Right renal pelvis (tissue), 4 donors: ENCODE data around the gene PSAP. TPM values are rescaled to one million over a fixed set of nuclear protein-coding genes. Genes with fewer than 3 reads are reported as not detected.
"Not testable (repeated sequence)": the region's sequence is repeated elsewhere in the genome, so short reads cannot be mapped to it uniquely, and the experiment has no call there.

Experiments used
- DNase-seq, 4 donors: peaks; one replicate each; pipeline ENCODE4 v3.0.0-alpha.2; 2013; ENCODE audit warnings: low read depth in 4 of 4, low spot score in 3 of 4, missing footprints in 1 of 4
- polyA plus RNA-seq, 4 donors: library from polyadenylated mRNA; unstranded; fragments of 120-200 nt; gene quantifications; one replicate each; pipeline ENCODE4 v1.2.1, GENCODE V29; 2013; ENCODE audit not compliant: insufficient read length in 4 of 4

Gene PSAP
- polyA plus RNA-seq, 4 donors = 825 to 912 (median 890) TPM

DNA sequence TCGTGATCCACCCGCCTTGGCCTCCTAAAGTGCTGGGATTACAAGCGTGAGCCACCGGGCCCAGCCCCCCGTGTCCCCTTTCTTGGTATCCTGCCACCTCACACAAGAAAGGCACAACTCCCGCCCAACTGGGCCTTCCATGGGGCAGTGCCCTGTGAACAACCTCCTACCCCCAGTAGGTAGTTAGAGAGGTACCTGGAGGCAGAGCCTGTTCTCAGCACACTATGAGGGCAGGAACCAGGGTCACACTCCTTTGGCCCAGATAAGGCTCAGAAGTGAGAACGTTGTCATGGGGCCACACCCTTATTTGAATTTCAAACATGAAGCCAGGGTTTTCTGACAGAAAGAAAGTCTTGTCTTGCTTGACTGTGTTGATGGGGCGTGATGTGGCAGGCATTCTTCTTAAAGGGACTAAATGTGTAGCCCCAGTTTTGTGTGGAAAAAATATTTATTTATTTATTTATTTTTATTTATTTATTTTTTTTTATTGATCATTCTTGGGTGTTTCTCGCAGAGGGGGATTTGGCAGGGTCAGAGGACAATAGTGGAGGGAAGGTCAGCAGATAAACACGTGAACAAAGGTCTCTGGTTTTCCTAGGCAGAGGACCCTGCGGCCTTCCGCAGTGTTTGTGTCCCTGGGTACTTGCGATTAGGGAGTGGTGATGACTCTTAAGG lies 23.8 kb upstream of the PSAP start:
- not testable (repeated sequence) for DNase-seq

DNA sequence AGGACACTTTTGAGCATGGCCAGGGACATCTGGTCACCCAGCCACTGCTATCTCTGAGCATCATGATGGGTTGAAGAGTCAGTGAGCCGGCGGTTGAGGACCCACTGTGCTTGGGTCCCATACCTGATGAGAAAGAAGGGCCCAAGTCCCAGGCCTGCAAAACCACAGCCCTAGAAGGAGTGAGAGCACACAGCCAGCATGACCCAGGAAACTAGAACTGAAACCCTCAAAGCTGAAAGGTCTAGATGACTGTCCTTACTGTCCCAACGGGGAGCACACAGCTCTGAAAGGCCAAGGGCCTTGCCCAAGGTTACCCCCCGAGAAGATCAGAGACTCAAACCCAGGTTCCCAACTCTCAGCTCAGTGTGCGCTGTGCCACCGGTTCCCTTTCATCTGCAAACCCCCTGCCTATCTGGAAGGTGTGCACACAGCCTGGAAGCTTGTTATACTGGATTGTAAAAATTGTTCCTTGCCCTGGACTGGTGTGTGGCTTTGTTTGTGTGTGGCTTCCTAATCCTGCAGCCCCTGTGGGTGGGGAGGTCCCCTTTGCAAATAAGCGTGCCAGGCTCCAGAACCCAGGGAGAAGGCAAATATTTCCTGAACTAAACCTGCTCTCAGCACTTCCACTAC lies 22.6 kb upstream of the PSAP start:
- DNase-seq = no peak

DNA sequence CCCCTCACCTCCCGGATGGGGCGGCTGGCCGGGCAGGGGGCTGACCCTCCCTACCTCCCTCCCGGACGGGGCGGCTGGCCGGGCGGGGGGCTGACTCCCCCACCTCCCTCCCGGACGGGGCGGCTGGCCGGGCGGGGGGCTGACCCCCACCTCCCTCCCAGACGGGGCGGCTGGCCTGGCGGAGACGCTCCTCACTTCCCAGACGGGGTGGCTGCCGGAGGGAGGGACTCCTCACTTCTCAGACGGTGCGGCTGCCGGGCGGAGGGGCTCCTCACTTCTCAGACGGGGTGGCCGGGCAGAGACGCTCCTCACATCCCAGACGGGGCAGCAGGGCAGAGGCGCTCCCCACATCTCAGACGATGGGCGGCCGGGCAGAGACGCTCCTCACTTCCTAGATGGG lies 18.6 kb upstream of the PSAP start:
- not testable (repeated sequence) for DNase-seq

DNA sequence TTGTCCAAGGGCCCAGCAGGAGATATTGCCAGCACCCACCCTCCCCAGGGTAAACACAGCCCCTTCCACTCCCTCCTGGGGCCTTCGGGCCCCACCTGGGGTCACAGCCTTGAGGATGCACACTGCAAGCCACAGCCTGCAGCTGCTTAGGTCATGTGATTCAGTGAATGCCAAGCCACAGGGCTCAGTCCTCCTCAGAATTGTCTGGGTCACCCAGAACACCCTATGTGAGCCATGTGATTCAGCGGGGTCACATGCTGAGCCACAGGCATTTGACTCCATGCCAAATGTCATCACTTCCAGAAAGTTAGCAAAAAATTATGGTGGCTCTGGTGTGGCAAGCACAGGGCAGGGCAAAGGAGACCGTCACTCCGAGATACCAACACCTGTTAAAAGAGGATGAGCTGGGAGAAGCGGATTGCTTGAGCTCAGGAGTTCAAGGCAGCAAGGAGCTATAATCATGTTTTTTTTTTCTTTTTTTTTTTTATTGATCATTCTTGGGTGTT lies 17.2 kb upstream of the PSAP start:
- DNase-seq = no peak

DNA sequence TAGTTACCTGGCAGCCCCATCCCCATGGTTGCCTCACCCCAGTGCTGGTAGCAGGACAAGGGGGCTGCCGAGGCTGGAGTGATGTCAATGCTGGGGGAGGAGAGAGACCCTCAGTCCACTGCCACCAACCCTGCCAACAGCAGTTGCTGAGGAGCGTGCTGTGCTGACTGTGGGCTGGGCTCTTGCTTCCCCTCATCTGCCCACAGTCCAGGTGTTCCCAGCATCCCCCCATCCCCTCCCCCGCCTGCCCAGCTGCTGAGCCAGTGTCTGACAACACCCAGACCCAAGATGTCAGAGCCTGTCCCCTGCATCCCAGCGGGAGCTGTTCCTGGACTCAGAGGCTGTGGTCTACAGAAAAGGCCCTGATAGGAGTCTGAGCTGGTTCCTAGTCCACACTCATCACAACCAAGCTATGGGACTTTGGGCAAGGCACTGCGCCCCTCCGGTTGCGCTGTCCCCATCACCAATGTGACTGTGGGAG lies 14.6 kb upstream of the PSAP start:
- DNase-seq = no peak

DNA sequence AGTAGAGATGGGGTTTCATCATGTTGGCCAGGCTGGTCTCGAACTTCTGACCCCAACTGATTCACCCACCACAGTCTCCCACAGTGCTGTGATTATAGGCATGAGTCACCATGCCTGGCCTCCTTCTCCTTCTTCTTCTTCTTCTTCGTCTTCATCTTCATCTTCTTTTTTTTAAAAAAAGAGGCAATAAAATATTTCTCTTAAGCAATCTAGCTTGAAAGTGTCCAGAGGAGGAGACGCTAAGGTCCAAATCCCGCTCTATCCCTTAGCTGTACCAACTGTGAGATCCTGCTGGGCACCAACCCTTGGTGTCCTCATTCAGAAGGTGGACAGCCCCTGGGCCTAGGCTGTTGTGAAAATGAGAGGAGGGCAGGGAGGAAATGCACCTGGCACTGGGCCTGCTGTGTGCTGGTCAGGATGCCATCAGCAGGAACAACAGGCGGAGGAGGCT lies 13.9 kb upstream of the PSAP start:
- DNase-seq = no peak

DNA sequence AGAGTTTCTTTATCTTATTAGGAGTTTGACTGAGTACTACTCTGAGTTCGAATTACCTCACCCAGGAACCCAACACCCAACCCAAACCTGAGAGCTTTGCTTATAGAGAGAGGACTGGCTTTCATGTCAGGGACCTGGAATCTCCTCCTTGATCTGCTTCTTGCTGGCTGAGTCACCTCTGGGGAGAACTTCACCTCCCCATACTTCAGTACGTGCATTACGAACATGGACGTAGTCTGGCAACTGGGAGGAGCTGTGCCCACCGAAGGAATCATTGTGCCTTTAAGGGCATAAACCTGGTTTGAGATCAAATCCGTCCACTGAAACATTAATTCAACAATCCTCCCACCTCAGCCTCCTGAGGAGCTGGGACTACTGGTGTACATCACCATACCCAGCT lies 12.2 kb upstream of the PSAP start:
- DNase-seq = no peak

DNA sequence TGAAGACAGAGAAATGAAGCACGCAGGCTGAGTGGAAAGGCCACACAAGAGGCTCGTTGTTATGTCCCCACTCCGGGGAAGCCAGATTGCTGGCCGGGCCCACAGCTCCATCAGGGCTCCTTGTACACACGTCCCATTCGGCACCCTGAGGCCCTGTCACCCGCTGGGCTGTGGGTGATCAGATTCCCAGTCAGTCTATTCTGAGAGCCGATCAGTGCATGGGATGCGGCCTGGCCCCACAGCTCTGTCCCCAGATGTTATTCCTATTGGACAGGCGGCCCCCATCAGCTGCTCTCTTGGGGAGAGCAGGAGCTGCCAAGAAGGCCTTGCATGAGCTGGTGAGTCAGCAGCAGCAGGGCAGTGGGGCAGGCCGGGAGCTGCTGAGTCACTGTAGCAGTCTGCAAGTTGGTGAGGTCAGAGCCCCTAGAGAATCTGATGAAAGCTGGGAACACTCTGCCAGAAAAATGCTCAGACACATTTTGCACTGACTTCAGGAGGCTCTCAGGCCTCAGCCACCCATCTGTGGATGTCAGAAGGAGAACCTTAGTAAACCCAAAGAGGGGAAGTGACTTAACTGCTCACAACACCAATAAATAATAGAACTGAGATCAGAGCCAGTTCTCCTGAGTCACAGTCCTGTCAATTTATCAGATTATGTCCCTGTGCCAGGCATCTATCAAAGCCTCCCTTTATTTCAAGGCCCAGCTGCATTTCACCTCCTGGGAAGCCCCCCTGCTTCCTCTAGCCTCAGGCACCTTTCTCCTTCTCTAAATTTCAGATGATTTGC lies 9.4 kb upstream of the PSAP start:
- DNase-seq = peak in 1 of 4 donors; percentile 54

DNA sequence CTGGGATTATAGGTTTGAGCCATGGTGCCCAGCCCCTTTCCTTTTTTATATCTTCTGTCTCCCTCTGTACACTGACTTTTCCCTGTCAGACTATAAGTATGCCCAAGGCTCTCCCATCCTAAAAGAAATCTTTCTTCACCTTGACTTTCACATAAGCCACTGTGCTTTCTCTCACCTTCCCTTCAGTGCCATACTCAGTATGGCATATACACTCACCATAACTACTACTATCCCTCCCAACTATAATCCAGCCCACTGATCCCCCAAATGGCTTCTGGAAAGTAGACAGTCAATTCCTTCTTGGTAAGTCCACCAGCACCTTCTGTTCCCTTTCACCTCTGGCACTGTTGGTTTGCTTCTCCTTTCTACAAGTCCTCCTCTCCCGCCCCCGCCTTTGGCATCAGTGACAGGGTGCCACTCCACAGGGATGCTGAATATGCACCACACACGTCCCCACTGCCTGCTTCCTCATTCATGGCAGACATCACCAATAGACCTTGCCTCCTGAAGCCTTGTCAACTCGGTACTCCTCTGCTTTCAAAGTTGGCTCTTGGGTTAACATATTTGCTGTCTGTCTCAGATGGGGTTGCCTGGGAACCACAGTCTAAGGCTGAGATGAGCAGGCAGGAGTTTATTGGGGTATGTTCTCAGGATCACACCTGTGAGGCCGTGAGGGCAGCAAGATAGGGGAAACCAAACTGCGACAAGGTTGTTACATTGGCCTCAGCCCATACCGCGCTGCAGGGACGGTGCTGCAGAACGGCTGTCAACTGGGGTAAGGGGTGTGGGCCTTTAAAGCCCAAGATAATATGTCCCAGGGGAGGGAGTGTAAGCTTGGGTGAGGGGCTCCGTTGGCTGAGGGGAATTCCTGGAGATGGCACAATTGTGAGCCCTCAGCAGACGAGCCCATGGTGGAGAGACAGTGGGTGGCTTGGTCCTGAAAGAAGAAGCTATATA lies 7.2 kb upstream of the PSAP start:
- DNase-seq = no peak

DNA sequence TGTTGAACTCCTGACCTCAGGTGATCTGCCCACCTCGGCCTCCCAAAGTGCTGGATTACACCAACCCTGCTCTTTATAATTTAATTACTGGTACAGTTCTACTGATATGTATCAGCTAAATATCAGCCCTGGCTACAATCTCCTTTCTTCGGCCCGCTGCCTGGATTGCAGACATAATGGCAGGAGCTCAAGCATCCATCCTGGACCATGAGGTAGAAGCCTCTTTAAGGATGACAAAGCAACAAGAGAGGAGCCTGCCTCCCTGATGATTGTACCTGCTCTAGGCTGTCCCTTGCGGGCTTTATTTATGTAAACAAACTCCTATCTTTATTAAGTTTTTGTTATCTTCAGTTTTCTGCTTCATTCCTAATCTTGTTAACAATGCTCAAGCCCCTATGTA lies 5.6 kb upstream of the PSAP start:
- no peak for DNase-seq

DNA sequence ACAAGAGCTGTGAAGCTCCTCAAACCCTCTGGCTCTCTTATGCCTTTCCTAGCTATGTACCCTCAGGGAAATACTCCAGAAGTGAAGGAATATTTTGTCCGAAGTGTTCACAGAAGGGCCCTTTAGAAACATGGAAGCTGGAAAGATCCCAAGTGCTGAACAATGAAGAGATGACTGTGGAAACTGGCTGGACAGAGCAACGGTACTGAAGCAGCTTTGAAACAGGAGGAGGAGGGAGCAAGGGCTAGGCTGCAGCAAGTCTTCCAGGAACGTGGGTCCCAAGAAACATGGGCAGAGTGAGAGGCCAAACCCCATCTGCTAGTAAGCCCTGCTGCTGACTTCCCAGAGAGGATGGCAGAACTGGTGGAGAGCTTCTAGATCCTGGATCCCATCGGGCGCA lies 3.0 kb upstream of the PSAP start:
- no peak for DNase-seq

DNA sequence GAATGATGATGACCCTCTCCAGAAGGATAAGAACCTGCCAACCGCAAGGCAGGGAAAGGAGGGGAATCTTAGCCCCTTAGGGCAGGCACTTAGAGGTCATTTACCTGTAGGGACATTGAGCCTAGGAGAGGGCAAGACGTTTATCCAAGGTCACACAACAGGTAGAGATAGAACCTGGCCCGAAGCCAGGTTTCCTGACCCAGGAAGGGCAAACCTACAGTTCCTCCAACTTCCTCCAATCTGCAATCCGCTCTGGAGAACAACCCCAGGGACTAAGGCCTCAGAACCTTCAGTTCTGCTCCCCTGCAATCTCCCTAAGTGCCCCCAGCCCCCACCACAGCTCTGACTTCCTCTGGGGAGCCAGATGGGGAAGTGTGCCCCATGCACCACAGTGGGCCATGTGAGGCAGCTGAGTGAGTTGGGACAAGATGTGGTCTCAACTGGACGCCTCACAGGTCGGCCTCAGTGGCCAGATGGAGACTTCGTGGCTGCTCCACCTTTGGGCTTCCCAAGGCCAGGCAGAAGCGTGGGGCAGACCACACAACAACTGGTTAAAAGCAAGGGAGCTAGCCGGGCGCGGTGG lies 1.4 kb upstream of the PSAP start:
- no peak for DNase-seq

DNA sequence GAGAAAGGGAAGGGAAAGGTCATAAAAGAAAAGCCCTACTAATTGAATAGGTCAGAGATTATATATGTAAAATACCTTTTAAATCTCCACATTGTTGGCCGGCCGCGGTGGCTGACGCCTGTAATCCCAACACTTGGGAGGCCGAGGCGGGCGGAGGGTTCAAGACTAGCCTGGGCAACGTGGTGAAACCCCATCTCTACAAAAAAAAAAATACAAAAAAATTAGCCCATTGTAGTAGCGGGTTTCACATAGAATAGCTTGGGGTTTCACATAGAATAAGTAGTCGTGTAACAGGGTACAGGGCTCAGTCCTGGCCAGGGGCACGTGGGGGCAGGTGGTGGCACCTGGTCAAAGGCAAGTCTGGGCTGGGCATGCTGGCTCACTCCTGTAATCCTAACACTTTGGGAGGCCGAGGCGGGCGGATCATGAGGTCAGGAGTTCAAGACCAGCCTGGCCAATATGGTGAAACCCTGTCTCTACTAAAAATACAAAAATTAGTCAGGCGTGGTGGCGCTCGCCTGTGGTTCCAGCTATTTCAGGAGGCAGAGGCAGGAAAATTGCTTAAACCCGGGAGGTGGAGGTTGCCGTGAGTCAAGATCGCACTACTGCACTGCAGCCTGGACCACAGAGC lies 529 bp upstream of the PSAP start:
- DNase-seq = not testable (repeated sequence)

DNA sequence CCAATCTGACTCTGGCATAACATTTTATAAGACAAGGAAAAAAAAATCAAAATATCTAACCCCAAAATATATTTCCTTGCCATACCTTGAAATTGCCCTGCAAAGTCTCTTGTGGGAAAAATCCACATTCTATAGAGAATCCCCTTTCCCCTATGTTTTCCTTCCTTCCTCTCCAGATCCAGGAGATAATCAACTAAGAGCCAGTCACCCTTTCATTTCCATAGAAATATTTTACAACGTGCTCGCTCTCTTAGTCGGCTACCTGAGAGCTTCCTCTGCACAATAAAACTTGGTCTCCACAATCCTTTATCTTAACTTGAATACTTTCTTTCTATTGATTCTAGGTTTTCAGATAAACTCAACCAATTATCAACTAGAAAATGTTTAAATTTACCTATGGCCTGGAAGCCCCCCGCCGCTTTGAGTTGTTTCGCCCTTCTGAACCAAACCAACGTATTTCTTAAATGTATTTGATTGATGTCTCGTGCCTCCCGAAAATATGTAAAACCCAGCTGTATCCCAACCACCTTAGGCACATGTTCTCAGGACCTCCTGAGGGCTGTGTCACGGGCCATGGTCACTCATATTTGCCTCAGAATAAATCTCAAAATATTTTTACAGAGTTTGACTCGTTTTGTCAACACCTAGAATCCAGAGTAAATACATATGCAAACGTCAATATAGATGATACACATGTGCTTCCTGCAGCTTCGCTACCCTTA lies 869 bp downstream of the PSAP start:
- no peak for DNase-seq

DNA sequence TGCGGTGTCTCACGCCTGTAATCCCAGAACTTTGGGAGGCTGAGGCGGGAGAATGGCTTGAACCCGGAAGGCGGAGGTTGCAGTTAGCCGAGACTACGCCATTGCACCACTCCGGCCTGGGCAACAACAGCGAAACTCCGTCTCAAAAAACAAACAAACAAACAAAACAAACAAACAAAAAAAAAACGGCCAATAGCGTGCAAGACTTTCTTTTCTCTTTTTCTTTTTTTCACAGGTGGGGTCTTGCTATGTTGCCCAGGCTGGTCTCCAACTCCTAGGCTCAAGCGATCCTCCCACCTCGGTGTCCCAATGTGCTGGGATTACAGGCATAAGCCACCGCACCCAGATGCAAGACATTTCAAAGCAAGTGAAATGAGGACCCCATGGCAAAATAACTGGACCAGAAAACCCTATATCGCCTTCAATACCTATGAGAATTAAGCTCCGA lies 1.6 kb downstream of the PSAP start:
- DNase-seq = no peak

DNA sequence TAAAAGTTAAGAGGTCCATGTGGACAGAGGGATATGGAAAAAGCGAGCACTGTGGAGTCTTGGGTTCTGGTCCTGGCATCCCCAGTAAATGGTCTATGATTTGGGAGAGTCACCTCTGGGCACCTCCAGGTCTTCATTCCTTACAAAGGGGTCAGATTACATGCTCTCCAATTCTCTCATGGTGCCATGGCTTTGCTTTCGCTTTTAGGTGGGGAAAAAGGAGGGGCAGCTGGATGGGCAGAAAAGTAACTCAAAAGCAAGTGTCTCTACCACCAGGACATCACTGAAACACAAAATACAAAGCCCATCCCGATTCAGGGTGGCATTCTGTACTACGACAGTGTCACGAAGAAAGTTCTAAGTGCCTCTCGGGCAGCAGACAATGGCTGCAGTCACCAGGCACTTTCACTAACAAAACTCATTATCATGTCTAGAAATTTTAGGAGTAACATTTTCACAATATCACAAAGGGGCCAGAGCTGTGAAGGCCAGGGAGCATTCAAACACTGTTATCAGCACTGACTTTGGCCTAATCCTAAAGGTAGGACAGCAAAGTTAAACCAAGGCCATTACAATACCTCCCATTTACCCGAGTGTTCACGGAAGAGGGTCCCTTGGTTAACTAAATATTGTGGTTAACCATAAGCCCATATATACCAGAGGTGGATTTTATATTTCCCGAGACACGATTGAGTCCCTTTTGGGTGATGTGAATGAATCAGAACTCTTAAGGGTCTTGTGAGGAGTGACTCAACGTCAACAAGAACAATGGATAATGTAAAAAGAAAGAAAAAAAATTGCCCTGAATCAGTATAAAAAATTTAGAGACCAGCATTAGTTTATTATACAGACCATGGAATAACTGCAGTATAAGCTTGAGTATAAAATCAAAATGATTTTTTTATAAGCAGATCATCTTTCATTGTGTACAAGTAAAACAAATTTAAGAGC lies 2.5 kb downstream of the PSAP start:
- no peak for DNase-seq

DNA sequence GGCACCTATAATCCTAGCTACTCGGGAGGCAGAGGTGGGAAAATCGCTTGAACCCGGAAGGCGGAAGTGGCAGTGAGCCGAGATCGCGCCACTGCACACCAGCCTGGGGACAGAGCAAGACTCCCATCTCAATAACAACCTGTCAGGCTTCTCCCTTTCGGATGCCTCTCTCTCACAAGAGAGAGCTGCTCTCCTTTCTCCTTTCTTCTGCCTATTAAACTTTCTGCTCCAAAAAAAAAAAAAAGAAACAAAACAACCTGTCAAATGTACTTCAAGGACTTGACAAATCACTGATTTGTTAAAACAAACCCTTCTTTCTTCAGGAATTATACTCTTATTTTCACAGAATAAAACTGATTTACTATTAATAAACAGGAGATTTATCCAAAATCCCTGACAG lies 3.6 kb downstream of the PSAP start:
- DNase-seq = no peak

DNA sequence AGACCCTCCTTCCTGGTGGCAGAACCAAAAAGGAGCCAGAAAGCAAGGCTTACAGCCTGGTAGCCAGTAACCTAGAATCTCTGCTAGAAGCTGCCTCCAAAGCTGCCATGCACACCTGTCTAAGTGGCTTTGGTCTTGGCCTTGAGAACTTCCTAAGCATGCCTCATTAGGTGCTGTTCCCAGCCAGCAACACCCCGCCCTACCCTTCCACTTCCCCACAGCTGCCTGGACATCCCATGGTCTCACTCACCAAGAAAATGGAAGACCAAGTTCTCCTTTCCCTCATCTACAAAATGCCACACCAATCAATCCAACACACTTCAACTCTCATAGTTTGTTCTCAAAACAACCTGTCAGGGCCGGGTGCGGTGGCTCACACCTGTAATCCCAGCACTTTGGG lies 4.2 kb downstream of the PSAP start:
- no peak for DNase-seq
